PC-9 (cell line): ENCODE results near the gene USP4.

Experiments used
- CTCF ChIP-seq: fragments of 200-600 bp; sonication (generic); conservative IDR thresholded peaks from 2 replicates; pipeline ENCODE4 v1.6.1; 2017; ENCODE audit warnings: mixed run types, antibody characterized with exemption, mild to moderate bottlenecking, moderate library complexity
- EZH2 ChIP-seq: fragments of 200-600 bp; sonication (generic); IDR thresholded peaks from 2 replicates; pipeline ENCODE4 v1.8.0; 2017; ENCODE audit warnings: antibody characterized with exemption, low read depth

- TF ChIP-seq CTCF (no peak), EZH2 (no peak)
Observed at GRCh38 chr3:49352281-49352680, 12.4 kb upstream of the USP4 start.
